Measurements from ENCODE around the gene CCDC73. TPM values are rescaled to one million over a fixed set of nuclear protein-coding genes. Genes with fewer than 3 reads are reported as not detected.
A peak's percentile ranks its signal among the peaks of the same experiment; 100 is the strongest.

CCDC73 gene
- total and polyA plus RNA-seq, 11 donors: 0.01 TPM; not detected in 10

GRCh38 chr11:32701616-32702015 is 92.8 kb downstream of the CCDC73 start:
- ATAC-seq: no peak
- H3K36me3 ChIP-seq: no peaks in the 10 kb centered on the region
- no peak for DNase-seq
- no peak overlapping the region for H3K4me3 ChIP-seq
- intact Hi-C loops (cut with DNase I): no loop called here
- H3K9me3 ChIP-seq: peaks cover 0 to 19% (median 3%) of the 10 kb centered on the region in 12 donors
- H3K27me3 ChIP-seq: no peaks in the 10 kb centered on the region
- no peak for TF ChIP-seq POLR2A (IDR thresholded peaks at IDR 0.05)
- TF ChIP-seq CTCF (IDR thresholded peaks at IDR 0.05): no peak
- 81 to 94% (median 88%) methylated on average over 1 of the region's 1 CpG for WGBS, 4 donors
- no peak overlapping the region for H3K27ac ChIP-seq
- H3K4me1 ChIP-seq: no peaks in the 10 kb centered on the region

DNA sequence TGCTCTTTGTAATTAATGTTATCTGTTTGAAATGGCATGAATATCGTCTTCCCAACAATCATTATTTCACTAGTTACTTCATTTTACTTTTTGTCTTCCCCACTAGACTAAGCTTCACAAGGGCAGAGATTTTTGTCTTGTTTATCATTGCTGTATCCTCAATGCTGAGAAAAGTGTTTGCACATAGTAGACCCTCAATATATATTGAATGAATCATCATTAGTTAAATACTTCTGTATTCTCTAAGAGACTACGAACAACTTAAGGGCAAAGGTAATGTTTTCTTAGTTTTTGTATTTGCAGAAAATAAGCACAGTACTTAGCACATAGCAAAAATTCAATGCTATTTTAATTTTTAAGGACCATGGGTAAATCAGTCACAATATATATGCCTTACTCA is 95.9 kb downstream of the CCDC73 start:
- no peak for ATAC-seq
- H3K4me1 ChIP-seq: no peaks in the 10 kb centered on the region
- 64 to 90% (median 87%) methylated on average over 2 of the region's 2 CpGs for WGBS, 4 donors
- H3K9me3 ChIP-seq: no peaks in the 10 kb centered on the region
- intact Hi-C loops (cut with DNase I): no loop called here
- H3K36me3 ChIP-seq: no peaks in the 10 kb centered on the region
- no peak overlapping the region for H3K27ac ChIP-seq
- H3K4me3 ChIP-seq: no peak overlapping the region
- TF ChIP-seq CTCF (IDR thresholded peaks at IDR 0.05): no peak
- no peak for TF ChIP-seq POLR2A (IDR thresholded peaks at IDR 0.05)
- no peak for DNase-seq
- H3K27me3 ChIP-seq: peaks cover 0 to 5% (median 0%) of the 10 kb centered on the region in 9 donors

GRCh38 chr11:32671051-32671450 is 123.4 kb downstream of the CCDC73 start:
- Histone ChIP-seq H3K4me3 (no peak overlapping the region), H3K4me1 (peaks cover 0 to 7% (median 0%) of the 10 kb centered on the region in 12 donors), H3K27ac (no peak overlapping the region), H3K9me3 (peaks cover 0 to 18% (median 0%) of the 10 kb centered on the region in 12 donors), H3K27me3 (peaks cover 0 to 3% (median 0%) of the 10 kb centered on the region in 9 donors), H3K36me3 (no peaks in the 10 kb centered on the region)
- ATAC-seq (peak; percentile 83 to 89 (median 87)), DNase-seq (no peak)
- WGBS, 4 donors: 8 to 52% (median 32%) methylated on average over 1 of the region's 1 CpG
- intact Hi-C loops (cut with DNase I): no loop called here
- no peak for TF ChIP-seq POLR2A (IDR thresholded peaks at IDR 0.05)

DNA sequence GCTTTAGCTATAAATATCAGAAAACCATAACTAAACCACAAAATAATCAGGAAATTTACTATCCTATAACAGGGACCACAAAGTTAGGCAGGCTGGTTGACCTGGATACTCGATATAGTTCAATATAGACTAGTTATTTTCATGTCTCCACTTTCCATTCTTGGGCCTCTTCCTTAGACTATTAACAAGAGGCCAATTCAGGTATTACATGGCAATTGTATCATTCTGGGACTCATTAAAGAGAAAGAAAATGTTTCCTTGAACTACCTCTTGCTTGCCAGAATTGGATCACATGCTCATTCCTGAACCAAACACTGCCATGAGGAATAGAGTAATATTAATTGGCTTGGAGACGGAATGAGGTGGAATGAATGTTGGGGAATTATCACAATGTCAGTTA is 134.8 kb downstream of the CCDC73 start:
- DNase-seq: no peak
- no peak overlapping the region for H3K4me3 ChIP-seq
- H3K4me1 ChIP-seq: no peaks in the 10 kb centered on the region
- H3K27me3 ChIP-seq: peaks cover 0 to 3% (median 0%) of the 10 kb centered on the region in 9 donors
- TF ChIP-seq POLR2A (IDR thresholded peaks at IDR 0.05): no peak
- TF ChIP-seq CTCF (IDR thresholded peaks at IDR 0.05): peak in 2 of 12 donors; percentile 17 to 22
- H3K9me3 ChIP-seq: peaks cover 0 to 4% (median 0%) of the 10 kb centered on the region in 12 donors
- WGBS, 4 donors: 87 to 97% (median 88%) methylated on average over 2 of the region's 2 CpGs
- intact Hi-C loops (cut with DNase I): no loop called here
- H3K36me3 ChIP-seq: no peaks in the 10 kb centered on the region
- H3K27ac ChIP-seq: no peak overlapping the region
- ATAC-seq: no peak
